PC-9 (cell line): ENCODE results near the gene SLIT1. TPM values are rescaled to one million over a fixed set of nuclear protein-coding genes. Genes with fewer than 3 reads are reported as not detected.

Experiments
- BruUV-seq: library from RNA; stranded (reverse); fragments of 400-500 nt; replicated peaks from 2 replicates; lab custom pipeline; 2021; lab: Mats Ljungman, UMichigan
- CTCF ChIA-PET: fragments of 300-600 bp; sonication (Branson Sonifier 250); formaldehyde crosslinking; loops from one replicate; lab custom pipeline; 2022; ENCODE audit warnings: antibody characterized with exemption; lab: Charles Lee
- POLR2A ChIA-PET: fragments of 300-600 bp; sonication (Branson Sonifier 250); formaldehyde crosslinking; loops from one replicate; lab custom pipeline; 2022; ENCODE audit warnings: antibody characterized with exemption; ENCODE audit not compliant: unreplicated experiment; lab: Charles Lee
- DNase-seq, 2 experiments: peaks; one replicate each; pipeline versions ENCODE4 v3.0.0 to v3.0.0-alpha.2; 2015 to 2022; ENCODE audit warnings: mixed read lengths in 1 of 2
- H2AFZ ChIP-seq: fragments of 200-600 bp; sonication (generic); 2 replicates; pipeline ENCODE4 v1.8.1; 2017; ENCODE audit warnings: antibody characterized with exemption
- H3F3A ChIP-seq: fragments of 200-600 bp; sonication (generic); 2 replicates; pipeline ENCODE4 v1.8.1; 2017; ENCODE audit warnings: antibody characterized with exemption, mild to moderate bottlenecking, low read depth; ENCODE audit not compliant: insufficient read depth
- H3K27ac ChIP-seq: fragments of 200-600 bp; sonication (generic); 2 replicates; pipeline ENCODE4 v1.6.1; 2016; ENCODE audit warnings: mixed run types
- H3K27me3 ChIP-seq: fragments of 200-600 bp; sonication (generic); 2 replicates; pipeline ENCODE4 v1.6.1; 2016; ENCODE audit warnings: low read depth, mixed run types; ENCODE audit not compliant: insufficient read depth
- H3K36me3 ChIP-seq: fragments of 200-600 bp; sonication (generic); 2 replicates; pipeline ENCODE4 v1.6.1; 2016; ENCODE audit warnings: low read depth, mixed run types
- H3K4me1 ChIP-seq: fragments of 200-600 bp; sonication (generic); replicated peaks from 2 replicates; pipeline ENCODE4 v1.6.1; 2016; ENCODE audit warnings: mixed run types; ENCODE audit not compliant: insufficient read depth
- H3K4me2 ChIP-seq: fragments of 200-600 bp; sonication (generic); 2 replicates; pipeline ENCODE4 v1.6.1; 2017; ENCODE audit warnings: mixed run types
- H3K4me3 ChIP-seq: fragments of 200-600 bp; sonication (generic); 2 replicates; pipeline ENCODE4 v1.6.1; 2016; ENCODE audit warnings: mixed run types
- H3K79me2 ChIP-seq: fragments of 200-600 bp; sonication (generic); 2 replicates; pipeline ENCODE4 v1.6.1; 2017; ENCODE audit warnings: low read depth, mixed run types
- H3K9me2 ChIP-seq: fragments of 200-600 bp; sonication (generic); 2 replicates; pipeline ENCODE4 v1.8.1; 2017; ENCODE audit warnings: mild to moderate bottlenecking; ENCODE audit not compliant: insufficient read depth
- H3K9me3 ChIP-seq: fragments of 200-600 bp; sonication (generic); 2 replicates; pipeline ENCODE4 v1.8.1; 2016; ENCODE audit warnings: low read depth; ENCODE audit not compliant: insufficient read depth
- H4K20me1 ChIP-seq: fragments of 200-600 bp; sonication (generic); 2 replicates; pipeline ENCODE4 v1.8.1; 2017; ENCODE audit not compliant: insufficient read depth
- CTCF ChIP-seq: fragments of 200-600 bp; sonication (generic); conservative IDR thresholded peaks from 2 replicates; pipeline ENCODE4 v1.6.1; 2017; ENCODE audit warnings: mixed run types, antibody characterized with exemption, mild to moderate bottlenecking, moderate library complexity
- EZH2 ChIP-seq: fragments of 200-600 bp; sonication (generic); IDR thresholded peaks from 2 replicates; pipeline ENCODE4 v1.8.0; 2017; ENCODE audit warnings: antibody characterized with exemption, low read depth
- intact Hi-C: fragments of 100-400 bp; cut with micrococcal nuclease; formaldehyde crosslinking; loops from one replicate; pipeline ENCODE4 v1.10.0; 2022; ENCODE audit not compliant: unreplicated experiment
- total RNA-seq: library from RNA; stranded (reverse); gene quantifications from 2 replicates; pipeline ENCODE4 v1.2.3, GENCODE V29; 2021

Gene SLIT1
- total RNA-seq, 1 experiment from 2014 or later: not detected

GRCh38 chr10:97053276-97053675 is 132.5 kb downstream of the SLIT1 start:
- Histone ChIP-seq H3K4me2 (no peak overlapping the region), H3K36me3 (no peaks in the 10 kb centered on the region), H4K20me1 (no peaks in the 10 kb centered on the region), H3K79me2 (no peaks in the 10 kb centered on the region), H3K9me3 (no peaks in the 10 kb centered on the region), H3K9me2 (no peaks in the 10 kb centered on the region), H3K27ac (no peak overlapping the region), H3K4me3 (no peak overlapping the region), H3K27me3 (no peaks in the 10 kb centered on the region), H3K4me1 (no peaks in the 10 kb centered on the region; the same call in 1 of the 2 replicates), H2AFZ (no peak overlapping the region), H3F3A (no peaks in the 10 kb centered on the region)
- no peak for DNase-seq
- ChIA-PET POLR2A (no interaction called here), CTCF (no interaction called here)
- intact Hi-C loops: no loop called here
- TF ChIP-seq CTCF: no peak
- TF ChIP-seq EZH2: no peak
- BruUV-seq: no TSS peak

- Histone ChIP-seq H4K20me1 (no peaks in the 10 kb centered on the region), H3K36me3 (no peaks in the 10 kb centered on the region), H2AFZ (no peak overlapping the region), H3K27me3 (no peaks in the 10 kb centered on the region), H3K9me3 (no peaks in the 10 kb centered on the region), H3F3A (no peaks in the 10 kb centered on the region), H3K9me2 (no peaks in the 10 kb centered on the region), H3K4me3 (no peak overlapping the region), H3K27ac (no peak overlapping the region), H3K4me2 (no peak overlapping the region), H3K79me2 (no peaks in the 10 kb centered on the region), H3K4me1 (no peaks in the 10 kb centered on the region; the same call in 1 of the 2 replicates)
- DNase-seq: no peak
- no TSS peak for BruUV-seq
- ChIA-PET CTCF (no interaction called here), POLR2A (no interaction called here)
- TF ChIP-seq CTCF (no peak), EZH2 (no peak)
- intact Hi-C loops: no loop called here
Measured at GRCh38 chr10:97050956-97051496, 134.7 kb downstream of the SLIT1 start.

- Histone ChIP-seq H3K4me2 (no peak overlapping the region), H4K20me1 (no peaks in the 10 kb centered on the region), H3K4me3 (no peak overlapping the region), H3K9me2 (no peaks in the 10 kb centered on the region), H3F3A (no peaks in the 10 kb centered on the region), H3K4me1 (no peaks in the 10 kb centered on the region; the same call in 1 of the 2 replicates), H3K27me3 (no peaks in the 10 kb centered on the region), H3K9me3 (no peaks in the 10 kb centered on the region), H2AFZ (no peak overlapping the region), H3K27ac (no peak overlapping the region), H3K79me2 (no peaks in the 10 kb centered on the region), H3K36me3 (no peaks in the 10 kb centered on the region)
- DNase-seq: no peak
- ChIA-PET CTCF (no interaction called here), POLR2A (no interaction called here)
- BruUV-seq: no TSS peak
- intact Hi-C loops: no loop called here
- TF ChIP-seq CTCF (no peak), EZH2 (no peak)
Measured at GRCh38 chr10:97050205-97050745, 135.5 kb downstream of the SLIT1 start.
